ENCODE data around the gene B3GNT9. TPM values are rescaled to one million over a fixed set of nuclear protein-coding genes. Genes with fewer than 3 reads are reported as not detected.

Gene B3GNT9
- total RNA-seq, 4 donors from 2014 or later = 52.0 to 103 (median 85.7) TPM

- WGBS, 2 donors = 92 to 94% methylated on average over 4 of the region's 5 CpGs
- Histone ChIP-seq H3K9me3 (no peaks in the 10 kb centered on the region), H3K27me3 (no peaks in the 10 kb centered on the region), H3K4me3 (replicated peaks in 1 of 3) (no peak overlapping the region), H3K4me1 (peaks cover 47 to 55% of the 10 kb centered on the region in 2 donors), H3K27ac (no peak overlapping the region), H3K36me3 (no peaks in the 10 kb centered on the region)
- TF ChIP-seq CTCF (IDR thresholded peaks at IDR 0.05) (no peak), POLR2A (IDR thresholded peaks at IDR 0.05) (no peak)
- intact Hi-C loops (cut with DNase I) = no loop called here
- no peak for DNase-seq
These were observed 15.9 kb upstream of the B3GNT9 start for GRCh38 chr16:67166598-67167168.

GRCh38 chr16:67166110-67166547 lies 15.3 kb upstream of the B3GNT9 start:
- Histone ChIP-seq H3K4me3 (replicated peaks in 1 of 3) (no peak overlapping the region), H3K27me3 (no peaks in the 10 kb centered on the region), H3K36me3 (no peaks in the 10 kb centered on the region), H3K9me3 (no peaks in the 10 kb centered on the region), H3K27ac (no peak overlapping the region), H3K4me1 (peaks cover 49 to 57% of the 10 kb centered on the region in 2 donors)
- WGBS, 2 donors = 62 to 70% methylated on average over 11 to 15 of the region's 18 CpGs
- no peak for DNase-seq
- TF ChIP-seq POLR2A (IDR thresholded peaks at IDR 0.05) (no peak), CTCF (IDR thresholded peaks at IDR 0.05) (no peak)
- intact Hi-C loops (cut with DNase I) = no loop called here

- Histone ChIP-seq H3K36me3 (no peaks in the 10 kb centered on the region), H3K27ac (peak overlapping the region in 1 of 3 donors; percentile 70), H3K4me1 (peaks cover 47 to 53% of the 10 kb centered on the region in 2 donors), H3K9me3 (no peaks in the 10 kb centered on the region), H3K27me3 (no peaks in the 10 kb centered on the region), H3K4me3 (replicated peaks in 1 of 3) (peak overlapping the region in 1 of 3 donors; percentile 36)
- 21 to 24% methylated on average over 24 to 35 of the region's 85 CpGs for WGBS, 2 donors
- intact Hi-C loops (cut with DNase I) = no loop called here
- peak; percentile 29 to 30 for DNase-seq
- TF ChIP-seq CTCF (IDR thresholded peaks at IDR 0.05) (no peak), POLR2A (IDR thresholded peaks at IDR 0.05) (no peak)
These were observed 14.6 kb upstream of the B3GNT9 start for GRCh38 chr16:67165121-67166078.

DNA sequence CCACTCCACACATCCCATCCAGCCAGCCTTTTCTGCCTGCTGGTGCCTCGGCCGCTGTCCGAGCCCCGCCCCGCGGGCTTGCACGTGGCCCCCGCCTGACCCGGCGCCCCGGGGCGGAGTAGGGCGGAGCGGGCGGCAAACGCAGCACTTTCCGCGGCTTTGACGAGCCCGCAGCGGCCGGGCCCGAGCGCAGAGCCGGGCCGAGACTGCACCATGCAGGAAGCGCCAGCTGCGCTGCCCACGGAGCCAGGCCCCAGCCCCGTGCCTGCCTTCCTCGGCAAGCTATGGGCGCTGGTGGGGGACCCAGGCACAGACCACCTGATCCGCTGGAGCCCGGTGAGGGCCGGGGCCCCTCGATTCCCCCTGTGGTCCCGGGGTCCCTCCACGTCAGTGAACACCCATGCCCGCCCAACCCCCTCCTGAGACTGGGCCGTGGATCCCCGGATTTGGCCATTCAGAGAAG lies 13.8 kb upstream of the B3GNT9 start, which contains the start of gene HSF4:
Gene HSF4 (plus strand): TSS at position 147 of the 463 bp plus-strand sequence. CDS start 67 bp downstream, at position 214.
- peak; percentile 74 to 76 for DNase-seq
- intact Hi-C loops (cut with DNase I) = no loop called here
- peak within 1 kb of the TSS in 1 of 3 donors; percentile 36 for H3K4me3 ChIP-seq (replicated peaks in 1 of 3)
- H3K36me3 ChIP-seq = no peaks in the 10 kb centered on the region
- H3K4me1 ChIP-seq = peaks cover 41 to 48% of the 10 kb centered on the region in 2 donors
- TF ChIP-seq CTCF (IDR thresholded peaks at IDR 0.05) = no peak
- TF ChIP-seq POLR2A (IDR thresholded peaks at IDR 0.05) = peak in 1 of 2 donors; percentile 47
- no peaks in the 10 kb centered on the region for H3K9me3 ChIP-seq
- no peaks in the 10 kb centered on the region for H3K27me3 ChIP-seq
- H3K27ac ChIP-seq = peak within 1 kb of the TSS in 2 of 3 donors; percentile 23 to 80
- WGBS, 2 donors = no CpG with 5 or more reads among the region's 41 CpGs
